Erythroblast (primary cell): ENCODE results near the gene RANBP17.

Experiments used
- GATA1 ChIP-seq: IDR thresholded peaks from 2 replicates; pipeline ENCODE4 v1.6.1; 2011; ENCODE audit warnings: low read depth, mild to moderate bottlenecking, control low read depth, low read length, moderate library complexity
- POLR2A ChIP-seq: IDR thresholded peaks from 2 replicates; pipeline ENCODE4 v1.6.1; 2011; ENCODE audit warnings: mild to moderate bottlenecking, low read length

GRCh38 chr5:171299228-171299627 lies 437.4 kb downstream of the RANBP17 start:
- TF ChIP-seq POLR2A (no peak), GATA1 (no peak)
